CD4-positive, alpha-beta T cell treated with Interleukin-10 for 1 hour (primary cell): ENCODE results near the gene SULT1A2.
"Not testable (repeated sequence)": the region's sequence is repeated elsewhere in the genome, so short reads cannot be mapped to it uniquely, and the experiment has no call there.

ENCODE experiments used
- DNase-seq: peaks from one replicate; pipeline ENCODE4 v3.0.0-alpha.2; 2020

The SULT1A2 gene

DNA sequence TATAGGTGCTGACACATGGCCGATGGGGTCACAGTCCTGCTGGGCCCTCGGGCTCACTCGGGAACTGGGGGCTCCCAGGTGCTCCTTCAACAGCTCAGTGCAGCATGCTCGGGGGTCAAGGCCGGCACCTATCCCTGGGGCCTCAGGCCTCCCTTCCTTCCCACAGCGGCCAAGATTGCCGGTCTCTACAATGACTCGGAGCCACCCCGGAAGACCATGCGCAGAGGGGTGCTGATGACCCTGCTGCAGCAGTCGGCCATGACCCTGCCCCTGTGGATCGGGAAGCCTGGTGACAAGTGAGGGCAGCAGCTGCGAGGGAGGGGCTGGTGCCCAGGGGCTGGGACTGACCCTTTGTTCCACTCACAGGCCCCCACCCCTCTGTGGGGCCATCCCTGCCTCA is 6.9 kb downstream of the SULT1A2 start:
- no peak for DNase-seq

GRCh38 chr16:28589069-28589468 is 7.8 kb downstream of the SULT1A2 start:
- no peak for DNase-seq

DNA sequence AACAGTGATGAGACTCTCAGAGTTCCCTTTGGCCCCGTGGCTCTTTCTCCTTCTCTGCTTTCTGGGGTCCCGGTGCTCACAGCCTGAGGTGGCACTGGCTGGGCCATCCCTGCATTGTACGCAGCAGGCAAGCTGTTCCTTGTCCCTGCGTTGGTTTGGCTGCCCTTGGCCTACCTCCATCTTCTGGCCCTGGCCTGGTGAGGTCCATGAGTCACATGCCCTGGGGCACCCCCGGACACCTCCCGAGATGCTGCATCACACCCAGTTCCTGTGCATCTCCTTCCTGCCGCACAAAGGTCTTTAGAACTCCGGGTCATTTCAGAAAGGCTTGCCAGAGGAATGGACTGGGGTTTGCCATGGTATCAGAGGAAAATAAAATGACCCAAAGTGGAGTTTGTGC is 9.5 kb downstream of the SULT1A2 start:
- DNase-seq, result no peak

DNA sequence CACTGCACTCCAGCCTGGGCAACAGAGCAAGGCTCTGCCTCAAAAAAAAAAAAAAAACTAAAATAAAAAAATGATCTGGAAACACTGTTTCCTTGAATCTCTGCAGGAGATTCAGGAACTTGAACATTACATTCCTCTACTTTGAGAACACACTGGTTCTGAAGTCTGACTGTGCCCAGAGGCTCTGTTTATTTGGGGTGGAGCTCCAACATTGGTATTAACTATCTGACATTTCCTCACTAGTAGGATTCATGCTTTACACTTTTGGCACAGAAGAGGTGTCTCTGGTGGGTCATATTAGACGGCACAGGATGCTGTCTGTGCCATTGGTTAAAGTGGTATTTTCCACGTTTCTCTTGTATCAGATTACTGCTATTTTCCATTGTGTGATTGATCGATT is 10.4 kb downstream of the SULT1A2 start:
- no peak for DNase-seq

DNA sequence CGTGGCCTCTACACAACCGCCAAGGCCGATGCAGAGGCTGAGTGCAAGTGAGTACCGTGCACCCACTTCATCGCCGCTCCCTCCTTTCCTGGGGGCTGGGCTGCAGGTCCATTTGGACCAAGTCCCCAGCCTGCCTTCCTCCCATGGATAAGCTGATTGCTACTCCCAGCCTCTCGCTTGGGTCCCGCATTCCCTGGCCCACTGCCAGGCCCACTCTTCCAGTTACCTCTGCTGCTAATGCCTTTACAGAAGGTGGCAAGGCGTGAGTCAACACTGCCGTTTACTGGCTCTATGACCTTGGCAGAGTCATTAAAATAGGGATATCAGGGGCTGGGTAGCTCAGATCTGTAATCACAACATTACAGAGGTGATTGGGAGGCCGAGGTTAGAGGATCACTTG is 11.2 kb downstream of the SULT1A2 start:
- DNase-seq, result no peak

- no peak for DNase-seq
Observed at GRCh38 chr16:28580726-28581315, 16.0 kb downstream of the SULT1A2 start.

- DNase-seq, result no peak
Observed at GRCh38 chr16:28575446-28576109, 21.3 kb downstream of the SULT1A2 start.

GRCh38 chr16:28574925-28575324 is 21.9 kb downstream of the SULT1A2 start:
- DNase-seq, result no peak

- no peak for DNase-seq
Observed at GRCh38 chr16:28573738-28574718, 22.8 kb downstream of the SULT1A2 start.

DNA sequence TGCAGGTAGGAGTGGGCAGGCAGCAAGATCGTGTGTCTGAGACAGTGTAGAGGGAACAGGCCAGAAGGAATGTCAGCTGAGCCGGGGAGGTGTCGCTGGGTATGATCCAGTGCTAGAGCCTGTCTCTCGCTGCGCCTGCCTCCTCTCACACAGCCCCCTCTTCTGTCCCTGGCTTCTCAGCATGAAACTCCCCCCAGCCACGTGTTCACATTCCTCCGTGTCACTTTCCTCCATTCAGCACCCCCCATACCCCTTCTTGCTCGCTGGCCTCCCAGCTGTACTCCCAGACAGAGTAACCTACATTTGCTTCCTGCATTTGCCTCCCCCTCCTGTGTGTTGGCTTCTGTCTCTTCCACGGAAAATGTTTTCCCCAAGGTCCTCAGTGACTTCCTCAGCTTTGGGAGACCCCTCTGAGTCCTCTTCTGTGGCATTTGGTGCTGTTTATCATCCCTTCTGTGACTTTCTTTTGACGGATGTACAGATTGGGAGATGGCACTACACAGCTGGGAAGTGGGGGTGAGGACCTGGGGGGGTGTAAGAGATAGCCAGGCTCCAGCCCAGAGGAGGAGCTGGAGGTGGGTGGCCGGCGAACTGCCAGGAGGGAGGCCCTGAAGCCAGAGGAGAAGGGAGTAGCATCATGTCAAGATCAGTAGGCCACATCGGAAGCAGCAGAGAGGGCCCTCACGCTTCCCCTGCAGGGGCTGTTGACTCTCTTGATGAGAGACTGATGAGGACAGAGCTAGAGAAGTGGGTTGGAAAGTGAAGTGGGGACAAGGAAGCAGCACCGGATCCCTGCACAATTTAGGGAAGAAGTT is 23.9 kb downstream of the SULT1A2 start:
- no peak for DNase-seq

DNA sequence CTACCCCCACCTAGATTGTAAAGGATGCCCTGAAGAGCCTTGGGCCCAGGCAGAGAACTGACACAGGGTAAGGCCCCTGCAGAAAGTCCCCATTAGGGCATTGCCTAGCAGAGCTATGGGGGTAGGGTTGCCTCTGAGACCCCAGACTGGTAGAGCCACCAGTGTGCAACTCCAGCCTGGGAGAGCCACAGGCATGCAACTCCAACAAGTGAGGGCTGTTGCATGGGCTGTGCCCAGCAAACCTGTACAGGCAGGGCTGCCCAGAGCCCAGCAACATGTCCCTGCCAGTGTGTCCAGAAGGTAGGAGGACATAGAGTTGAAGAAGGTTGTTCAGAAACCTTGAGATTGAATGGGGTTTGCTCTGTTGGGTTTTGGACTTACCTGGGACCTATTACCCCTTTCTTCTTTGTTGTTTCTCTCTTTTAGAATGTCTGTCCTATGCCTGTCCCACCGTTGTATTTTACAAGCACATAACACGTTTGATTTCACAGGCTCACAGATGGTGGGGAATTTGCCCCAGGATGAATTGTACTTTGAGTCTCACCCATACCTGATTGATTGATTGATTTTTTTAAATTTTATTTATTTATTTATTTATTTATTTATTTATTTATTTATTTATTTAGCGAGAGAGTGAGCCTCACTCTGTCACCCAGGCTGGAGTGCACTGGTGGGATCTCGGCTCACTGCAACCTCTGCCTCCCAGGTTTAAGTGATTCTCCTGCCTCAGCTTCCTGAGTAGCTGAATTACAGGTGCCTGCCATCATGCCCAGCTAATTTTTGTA is 26.7 kb downstream of the SULT1A2 start:
- no peak for DNase-seq

DNA sequence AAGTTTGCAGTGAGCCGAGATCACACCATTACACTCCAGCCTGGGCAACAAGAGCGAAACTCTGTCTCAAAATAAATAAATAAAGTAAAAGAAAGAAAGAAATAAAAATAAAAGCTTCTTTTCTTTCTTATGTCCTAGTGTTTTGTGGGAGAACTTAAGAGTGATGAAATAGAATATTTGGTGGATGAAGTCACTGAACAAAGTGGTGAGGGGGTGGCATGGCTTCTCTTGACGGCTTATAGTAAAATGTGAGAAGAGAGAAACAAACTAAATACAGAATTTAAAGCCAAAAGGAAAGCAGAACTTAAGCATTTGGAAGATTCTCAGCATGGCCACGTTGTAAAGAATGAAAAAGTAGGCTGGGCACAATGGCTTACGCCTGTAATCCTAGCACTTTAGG is 27.8 kb downstream of the SULT1A2 start:
- DNase-seq, result no peak

DNA sequence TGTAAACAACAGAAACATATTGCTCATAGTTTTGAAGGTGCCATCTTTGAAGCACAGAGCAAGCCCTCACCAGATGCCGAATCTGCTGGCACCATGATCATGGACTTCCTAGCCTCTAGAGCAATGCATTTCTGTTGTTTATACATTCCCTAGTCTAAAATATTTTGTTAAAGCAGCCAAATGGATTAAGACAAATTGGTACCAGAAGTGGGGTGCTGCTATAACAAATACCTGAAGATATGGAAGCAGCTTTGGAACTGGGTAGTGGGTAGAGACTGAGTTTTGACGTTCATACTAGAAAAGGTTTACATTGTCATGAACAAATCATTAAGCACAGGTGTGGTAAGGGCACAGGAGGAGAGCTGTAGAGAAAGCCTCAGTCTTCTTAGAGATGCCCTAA is 29.6 kb downstream of the SULT1A2 start:
- no peak for DNase-seq

GRCh38 chr16:28566233-28566925 is 30.5 kb downstream of the SULT1A2 start:
- not testable (repeated sequence) for DNase-seq

DNA sequence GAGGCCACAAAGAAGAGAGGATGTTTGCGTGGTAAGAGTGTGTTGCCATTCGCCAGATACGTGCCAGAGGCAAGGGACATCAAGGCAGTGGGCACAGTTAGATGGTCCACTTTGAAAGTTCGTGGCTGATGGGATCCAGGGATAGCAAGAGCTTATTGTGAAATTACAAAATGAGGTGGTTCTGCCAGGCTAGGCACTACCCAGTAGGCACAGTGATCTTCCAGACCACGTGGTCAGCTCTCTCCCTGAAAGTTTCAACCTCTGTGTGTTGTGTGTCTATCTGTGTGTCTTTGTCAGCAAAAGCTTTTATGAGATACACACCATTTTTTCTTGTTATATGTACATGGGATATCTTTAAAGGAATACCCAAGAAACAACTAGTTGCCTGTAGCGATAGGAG is 33.6 kb downstream of the SULT1A2 start:
- no peak for DNase-seq

- no peak for DNase-seq
Observed at GRCh38 chr16:28562199-28562598, 34.7 kb downstream of the SULT1A2 start.

DNA sequence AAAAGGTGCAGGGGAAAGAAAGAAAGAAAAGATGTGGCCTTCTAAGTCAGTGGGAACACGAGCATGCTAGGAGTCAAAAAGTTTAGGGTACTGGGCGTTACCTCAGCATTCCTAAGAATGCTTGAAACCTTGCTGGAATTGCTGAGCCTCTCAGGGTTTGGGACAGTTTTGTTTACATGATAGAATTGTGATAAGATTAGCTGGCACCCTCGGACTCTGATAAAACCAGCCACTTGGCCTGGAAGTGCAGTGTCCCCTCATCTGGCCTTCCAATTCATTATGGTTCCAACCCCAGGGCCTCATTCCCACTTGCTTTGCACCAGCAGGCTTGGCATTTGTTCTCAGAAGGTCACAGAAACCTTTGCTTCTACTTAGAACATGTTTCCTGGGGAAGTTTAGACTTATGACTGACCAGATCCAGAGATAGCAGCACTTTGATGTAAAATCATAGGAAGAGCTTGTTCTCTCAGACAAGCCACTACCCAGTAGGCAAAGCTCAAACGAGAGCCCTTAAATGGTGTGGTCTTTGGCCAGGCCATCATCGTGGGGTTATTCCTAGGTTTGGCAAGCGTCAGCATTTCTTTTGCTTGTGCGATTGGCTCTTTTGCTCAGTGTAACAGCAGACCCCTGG is 35.2 kb downstream of the SULT1A2 start:
- no peak for DNase-seq

- DNase-seq, result no peak
Observed at GRCh38 chr16:28558456-28558855, 38.4 kb downstream of the SULT1A2 start.

DNA sequence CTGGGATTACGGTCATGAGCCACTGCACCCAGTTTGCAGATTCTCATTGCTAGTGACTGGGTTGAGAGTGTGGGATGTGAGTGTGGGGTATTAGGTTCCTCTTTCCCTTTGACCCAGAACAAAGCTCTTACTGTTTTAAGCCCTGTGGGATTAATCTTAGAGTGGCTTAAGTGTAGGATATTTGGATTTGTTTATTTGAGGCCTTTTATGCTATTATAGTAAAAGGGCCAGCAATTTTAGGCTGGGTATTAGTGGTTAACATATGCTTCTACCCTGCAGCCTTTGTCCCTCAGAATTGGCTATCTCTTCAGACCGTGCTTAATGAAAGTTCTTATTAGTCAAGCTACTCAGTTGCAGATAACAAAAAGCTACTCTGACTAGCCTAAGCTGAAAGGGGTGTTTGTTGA is 39.9 kb downstream of the SULT1A2 start:
- no peak for DNase-seq

GRCh38 chr16:28555561-28555960 is 41.3 kb downstream of the SULT1A2 start:
- peak; percentile 9 for DNase-seq
